GM12865 (cell line): Measurements from ENCODE around the gene SLC16A2.
"Not testable (repeated sequence)": the region's sequence is repeated elsewhere in the genome, so short reads cannot be mapped to it uniquely, and the experiment has no call there.

Experiments
- DNase-seq: peaks from one replicate; pipeline ENCODE4 v3.0.0; 2010; ENCODE audit warnings: low read depth
- H3K4me3 ChIP-seq: 2 replicates; pipeline ENCODE4 v1.5.1; 2011; ENCODE audit warnings: mild to moderate bottlenecking, low read depth, low read length, control low read depth
- CTCF ChIP-seq: IDR thresholded peaks from 2 replicates; pipeline ENCODE4 v1.5.1; 2011; ENCODE audit warnings: low read length, control low read depth, low read depth, inconsistent platforms; ENCODE audit not compliant: insufficient read depth; ENCODE audit errors: missing control alignments

The SLC16A2 gene

GRCh38 chrX:74450803-74451449 lies 29.6 kb downstream of the SLC16A2 start:
- no peak for DNase-seq

GRCh38 chrX:74451450-74452198 lies 30.3 kb downstream of the SLC16A2 start:
- H3K4me3 ChIP-seq, result no peak overlapping the region
- DNase-seq, result no peak
- no peak for TF ChIP-seq CTCF

More at GRCh38 chrX:74450803-74451449, 29.6 kb downstream of the SLC16A2 start:
- TF ChIP-seq CTCF, result no peak
- H3K4me3 ChIP-seq, result no peak overlapping the region

GRCh38 chrX:74452199-74452481 lies 30.8 kb downstream of the SLC16A2 start:
- no peak for TF ChIP-seq CTCF
- no peak overlapping the region for H3K4me3 ChIP-seq
- DNase-seq, result no peak

- TF ChIP-seq CTCF, result no peak
- DNase-seq, result no peak
- no peak overlapping the region for H3K4me3 ChIP-seq
Observed at GRCh38 chrX:74453178-74453577, 31.9 kb downstream of the SLC16A2 start.

GRCh38 chrX:74454233-74454632 lies 32.9 kb downstream of the SLC16A2 start:
- not testable (repeated sequence) for H3K4me3 ChIP-seq, DNase-seq

- TF ChIP-seq CTCF, result no peak
- no peak for DNase-seq
Observed at GRCh38 chrX:74458736-74459135, 37.4 kb downstream of the SLC16A2 start.

GRCh38 chrX:74461384-74461783 lies 40.1 kb downstream of the SLC16A2 start:
- no peak overlapping the region for H3K4me3 ChIP-seq
- DNase-seq, result no peak
- TF ChIP-seq CTCF, result no peak

More at GRCh38 chrX:74458736-74459135, 37.4 kb downstream of the SLC16A2 start:
- H3K4me3 ChIP-seq, result no peak overlapping the region
